ENCODE measurements around the gene BIVM. TPM values are rescaled to one million over a fixed set of nuclear protein-coding genes. Genes with fewer than 3 reads are reported as not detected.

BIVM gene
- total RNA-seq, 4 donors from 2014 or later: 16.2 to 19.5 (median 16.7) TPM

- no peaks in the 10 kb centered on the region for H3K27me3 ChIP-seq
- intact Hi-C loops (cut with DNase I): no loop called here
- no peak overlapping the region for H3K27ac ChIP-seq (replicated peaks in 1 of 4)
- peaks cover 21 to 73% (median 48%) of the 10 kb centered on the region in 4 donors for H3K36me3 ChIP-seq
- DNase-seq (ENCODE audit: extremely low spot score): no peak
- WGBS: 58% methylated on average over 3 of the region's 3 CpGs
- H3K4me1 ChIP-seq: peaks cover 11 to 22% (median 17%) of the 10 kb centered on the region in 4 donors
- no peak overlapping the region for H3K4me3 ChIP-seq
- TF ChIP-seq, protein P1, sequence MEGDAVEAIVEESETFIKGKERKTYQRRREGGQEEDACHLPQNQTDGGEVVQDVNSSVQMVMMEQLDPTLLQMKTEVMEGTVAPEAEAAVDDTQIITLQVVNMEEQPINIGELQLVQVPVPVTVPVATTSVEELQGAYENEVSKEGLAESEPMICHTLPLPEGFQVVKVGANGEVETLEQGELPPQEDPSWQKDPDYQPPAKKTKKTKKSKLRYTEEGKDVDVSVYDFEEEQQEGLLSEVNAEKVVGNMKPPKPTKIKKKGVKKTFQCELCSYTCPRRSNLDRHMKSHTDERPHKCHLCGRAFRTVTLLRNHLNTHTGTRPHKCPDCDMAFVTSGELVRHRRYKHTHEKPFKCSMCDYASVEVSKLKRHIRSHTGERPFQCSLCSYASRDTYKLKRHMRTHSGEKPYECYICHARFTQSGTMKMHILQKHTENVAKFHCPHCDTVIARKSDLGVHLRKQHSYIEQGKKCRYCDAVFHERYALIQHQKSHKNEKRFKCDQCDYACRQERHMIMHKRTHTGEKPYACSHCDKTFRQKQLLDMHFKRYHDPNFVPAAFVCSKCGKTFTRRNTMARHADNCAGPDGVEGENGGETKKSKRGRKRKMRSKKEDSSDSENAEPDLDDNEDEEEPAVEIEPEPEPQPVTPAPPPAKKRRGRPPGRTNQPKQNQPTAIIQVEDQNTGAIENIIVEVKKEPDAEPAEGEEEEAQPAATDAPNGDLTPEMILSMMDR (IDR thresholded peaks at IDR 0.05): no peak
- TF ChIP-seq POLR2AphosphoS5 (IDR thresholded peaks at IDR 0.05) (no peak), POLR2A (IDR thresholded peaks at IDR 0.05; ENCODE audit: low read depth) (no peak), EP300 (IDR thresholded peaks at IDR 0.05) (no peak)
- H3K9me3 ChIP-seq: no peaks in the 10 kb centered on the region
These were observed 74.7 kb downstream of the BIVM start for GRCh38 chr13:102873653-102874052.

- H3K4me1 ChIP-seq: peaks cover 11 to 17% (median 14%) of the 10 kb centered on the region in 4 donors
- 83% methylated on average over 4 of the region's 4 CpGs for WGBS
- H3K9me3 ChIP-seq: no peaks in the 10 kb centered on the region
- no peak overlapping the region for H3K4me3 ChIP-seq
- TF ChIP-seq POLR2A (IDR thresholded peaks at IDR 0.05; ENCODE audit: low read depth): no peak
- TF ChIP-seq, protein P1 (IDR thresholded peaks at IDR 0.05): no peak
- TF ChIP-seq POLR2AphosphoS5 (IDR thresholded peaks at IDR 0.05): no peak
- TF ChIP-seq EP300 (IDR thresholded peaks at IDR 0.05): no peak
- peaks cover 21 to 59% (median 40%) of the 10 kb centered on the region in 4 donors for H3K36me3 ChIP-seq
- no peak for DNase-seq (ENCODE audit: extremely low spot score)
- H3K27ac ChIP-seq (replicated peaks in 1 of 4): no peak overlapping the region
- H3K27me3 ChIP-seq: no peaks in the 10 kb centered on the region
- intact Hi-C loops (cut with DNase I): no loop called here
These were observed 76.3 kb downstream of the BIVM start for GRCh38 chr13:102875256-102875655.

DNA sequence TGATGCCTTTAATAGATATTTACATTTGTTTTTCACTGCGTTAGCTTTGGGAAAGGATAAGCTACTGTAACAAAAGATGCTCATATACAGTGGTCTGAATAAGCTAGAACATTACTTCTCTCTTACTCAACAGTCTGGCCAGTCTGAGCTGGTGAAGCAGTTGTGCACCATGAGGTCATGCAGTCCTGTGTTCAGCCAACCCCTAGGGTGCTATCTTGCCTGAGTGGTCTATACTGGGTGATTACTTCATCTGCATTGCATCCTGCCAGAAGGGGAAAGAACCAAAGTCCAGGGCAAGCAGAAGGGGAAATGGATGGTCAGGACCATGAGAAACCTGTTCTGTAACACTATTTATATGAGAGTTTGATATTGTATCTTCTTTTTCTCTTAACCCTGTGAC, 78.4 kb downstream of the BIVM start:
- H3K4me1 ChIP-seq: peaks cover 0 to 11% (median 6%) of the 10 kb centered on the region in 4 donors
- intact Hi-C loops (cut with DNase I): no loop called here
- H3K27me3 ChIP-seq: no peaks in the 10 kb centered on the region
- no peak overlapping the region for H3K27ac ChIP-seq (replicated peaks in 1 of 4)
- TF ChIP-seq, protein P1 (IDR thresholded peaks at IDR 0.05): no peak
- TF ChIP-seq POLR2AphosphoS5 (IDR thresholded peaks at IDR 0.05) (no peak), EP300 (IDR thresholded peaks at IDR 0.05) (no peak)
- no peaks in the 10 kb centered on the region for H3K9me3 ChIP-seq
- 97% methylated on average over 1 of the region's 1 CpG for WGBS
- no peak overlapping the region for H3K4me3 ChIP-seq
- DNase-seq (ENCODE audit: extremely low spot score): no peak
- peaks cover 17 to 56% (median 38%) of the 10 kb centered on the region in 4 donors for H3K36me3 ChIP-seq

GRCh38 chr13:102878481-102878880, 79.6 kb downstream of the BIVM start:
- DNase-seq (ENCODE audit: extremely low spot score): no peak
- Histone ChIP-seq H3K4me1 (peaks cover 0 to 11% (median 4%) of the 10 kb centered on the region in 4 donors), H3K27ac (replicated peaks in 1 of 4) (no peak overlapping the region), H3K27me3 (no peaks in the 10 kb centered on the region), H3K36me3 (peaks cover 10 to 46% (median 32%) of the 10 kb centered on the region in 4 donors), H3K9me3 (no peaks in the 10 kb centered on the region), H3K4me3 (no peak overlapping the region)
- 45% methylated on average over 5 of the region's 5 CpGs for WGBS
- intact Hi-C loops (cut with DNase I): no loop called here
- TF ChIP-seq, protein P1 (IDR thresholded peaks at IDR 0.05): no peak
- no peak for TF ChIP-seq POLR2AphosphoS5 (IDR thresholded peaks at IDR 0.05)
- no peak for TF ChIP-seq POLR2A (IDR thresholded peaks at IDR 0.05; ENCODE audit: low read depth)
- TF ChIP-seq EP300 (IDR thresholded peaks at IDR 0.05): no peak

Data from esophagus muscularis mucosa (tissue), 4 donors.